Upper lobe of right lung (tissue), 1 donor: ENCODE data around the gene CGB8. TPM values are rescaled to one million over a fixed set of nuclear protein-coding genes. Genes with fewer than 3 reads are reported as not detected.
A peak's percentile ranks its signal among the peaks of the same experiment; 100 is the strongest.
"Not testable (repeated sequence)": the region's sequence is repeated elsewhere in the genome, so short reads cannot be mapped to it uniquely, and the experiment has no call there.

ENCODE experiments used
- ATAC-seq: fragments of 200-7000 bp; cut with Tn5 transposase; one replicate; pipeline ENCODE4 v1.9.1; 2020; ENCODE audit warnings: mild to moderate bottlenecking, moderate library complexity
- DNase-seq: peaks from one replicate; pipeline ENCODE4 v3.0.0-alpha.2; 2020
- H3K27ac ChIP-seq: fragments of 200-600 bp; one replicate; pipeline ENCODE4 v1.8.0; 2022
- H3K27me3 ChIP-seq: fragments of 200-600 bp; one replicate; pipeline ENCODE4 v1.8.0; 2022; ENCODE audit warnings: mild to moderate bottlenecking
- H3K36me3 ChIP-seq: fragments of 200-600 bp; one replicate; pipeline ENCODE4 v1.8.0; 2022
- H3K4me1 ChIP-seq: fragments of 200-600 bp; one replicate; pipeline ENCODE4 v1.8.0; 2022
- H3K4me3 ChIP-seq: fragments of 200-600 bp; one replicate; pipeline ENCODE4 v1.8.0; 2022; ENCODE audit warnings: mild to moderate bottlenecking
- H3K9me3 ChIP-seq: fragments of 200-600 bp; one replicate; pipeline ENCODE4 v1.8.0; 2022
- CTCF ChIP-seq: fragments of 200-600 bp; IDR thresholded peaks from one replicate; pipeline ENCODE4 v1.8.0; 2022; ENCODE audit warnings: antibody characterized with exemption
- intact Hi-C: fragments of 100-400 bp; cut with DNase I; formaldehyde crosslinking; loops from one replicate; pipeline ENCODE4 v1.11.0; 2022
- long read RNA-seq: library from polyadenylated mRNA; unstranded; transcript quantifications from one replicate; pipeline ENCODE4 v2.0.0, GENCODE V29; 2021
- total RNA-seq: library from RNA; stranded (reverse); fragmentation: NEBNext Ultra II Directional; extraction: Animal tissue kit (Norgen Biotek cat#: 25700); gene quantifications from one replicate; pipeline ENCODE4 v1.2.1, GENCODE V29; 2021
- donor health status: DM: no; HTN: yes; CAD: no; lungs with severe emphysema.

CGB8 gene
- not detected for total RNA-seq
- long read RNA-seq: 0 reads

- H3K27ac ChIP-seq, DNase-seq, H3K36me3 ChIP-seq, H3K4me3 ChIP-seq, H3K4me1 ChIP-seq, intact Hi-C loops, ATAC-seq, H3K9me3 ChIP-seq, H3K27me3 ChIP-seq: not testable (repeated sequence)
Observed at GRCh38 chr19:49049011-49049410, at the start of gene CGB8. CGB8 (minus strand) TSS chr19:49049111; CDS start chr19:49048739, 372 bp downstream.

GRCh38 chr19:49097453-49098288 is 48.8 kb upstream of the CGB8 start:
- Histone ChIP-seq H3K4me3 (no peak overlapping the region), H3K27ac (no peak overlapping the region), H3K27me3 (no peaks in the 10 kb centered on the region), H3K4me1 (peaks cover 3% of the 10 kb centered on the region), H3K9me3 (no peaks in the 10 kb centered on the region), H3K36me3 (peaks cover 97% of the 10 kb centered on the region)
- DNase-seq (no peak), ATAC-seq (peak; percentile 95)
- TF ChIP-seq CTCF: peak; percentile 100
- intact Hi-C loops: loop anchor here (5.0 to 10.0 kb wide), 2 partner anchors 47 to 115 kb away; no protein-coding TSS in a partner anchor

- DNase-seq (no peak), ATAC-seq (no peak)
- Histone ChIP-seq H3K36me3 (peaks cover 97% of the 10 kb centered on the region), H3K9me3 (no peaks in the 10 kb centered on the region), H3K4me3 (no peak overlapping the region), H3K4me1 (peaks cover 3% of the 10 kb centered on the region), H3K27ac (no peak overlapping the region), H3K27me3 (no peaks in the 10 kb centered on the region)
- TF ChIP-seq CTCF: no peak
- intact Hi-C loops: loop anchor here (5.0 to 10.0 kb wide), 2 partner anchors 50 to 118 kb away; no protein-coding TSS in a partner anchor
Observed at GRCh38 chr19:49094505-49095482, 45.9 kb upstream of the CGB8 start.

GRCh38 chr19:49092686-49093085 is 43.8 kb upstream of the CGB8 start:
- Histone ChIP-seq H3K36me3 (peaks cover 93% of the 10 kb centered on the region), H3K9me3 (no peaks in the 10 kb centered on the region), H3K27me3 (no peaks in the 10 kb centered on the region), H3K4me3 (no peak overlapping the region), H3K4me1 (peaks cover 4% of the 10 kb centered on the region), H3K27ac (no peak overlapping the region)
- no peak for ATAC-seq
- DNase-seq: no peak
- TF ChIP-seq CTCF: no peak
- intact Hi-C loops: loop anchor here (10.0 kb wide), 1 partner anchor 52 kb away; no protein-coding TSS in a partner anchor

- no peak for ATAC-seq
- Histone ChIP-seq H3K4me1 (peaks cover 13% of the 10 kb centered on the region), H3K27me3 (no peaks in the 10 kb centered on the region), H3K36me3 (peaks cover 89% of the 10 kb centered on the region), H3K27ac (no peak overlapping the region), H3K9me3 (no peaks in the 10 kb centered on the region), H3K4me3 (no peak overlapping the region)
- intact Hi-C loops: loop anchor here (10.0 kb wide), 1 partner anchor 53 kb away; no protein-coding TSS in a partner anchor
- no peak for DNase-seq
- no peak for TF ChIP-seq CTCF
Observed at GRCh38 chr19:49091391-49092038, 42.6 kb upstream of the CGB8 start.
